H54 (cell line): ENCODE results near the gene HSD17B1.
"Not testable (repeated sequence)": the region's sequence is repeated elsewhere in the genome, so short reads cannot be mapped to it uniquely, and the experiment has no call there.

ENCODE experiments used
- DNase-seq: peaks from one replicate; pipeline ENCODE4 v3.0.0; 2011; ENCODE audit warnings: low spot score, mixed read lengths; ENCODE audit not compliant: insufficient read length
- FAIRE-seq: peaks from 3 replicates; lab custom pipeline; 2011; peaks lifted over from hg19 to GRCh38; lab: Jason Lieb, UNC
- POLR2A ChIP-seq: IDR thresholded peaks from 2 replicates; pipeline ENCODE4 v1.6.1; 2011; ENCODE audit warnings: low read depth, mild to moderate bottlenecking, low read length

HSD17B1 gene

DNA sequence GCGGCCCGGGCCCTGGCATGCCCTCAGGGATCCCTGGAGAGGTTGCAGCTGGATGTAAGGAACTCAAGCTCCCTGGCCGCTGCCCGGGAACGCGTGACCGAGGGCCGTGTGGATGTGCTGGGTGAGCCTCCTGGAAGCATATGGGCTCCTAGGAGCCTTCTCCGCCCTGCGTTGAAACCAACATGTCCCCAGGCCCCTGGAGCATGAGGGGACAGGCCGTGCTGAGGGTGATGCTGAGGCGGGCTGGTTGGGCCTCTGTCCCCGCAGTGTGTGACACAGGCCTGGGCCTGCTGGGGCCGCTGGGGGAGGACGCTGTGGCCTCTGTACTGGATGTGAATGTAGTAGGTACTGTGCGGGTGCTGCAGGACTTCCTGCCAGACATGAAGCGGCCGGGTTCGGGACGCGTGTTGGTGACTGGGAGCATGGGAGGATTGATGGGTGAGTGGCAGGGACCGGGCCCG lies 5.7 kb upstream of the HSD17B1 start:
- FAIRE-seq, result no peak
- TF ChIP-seq POLR2A, result no peak
- DNase-seq, result no peak

DNA sequence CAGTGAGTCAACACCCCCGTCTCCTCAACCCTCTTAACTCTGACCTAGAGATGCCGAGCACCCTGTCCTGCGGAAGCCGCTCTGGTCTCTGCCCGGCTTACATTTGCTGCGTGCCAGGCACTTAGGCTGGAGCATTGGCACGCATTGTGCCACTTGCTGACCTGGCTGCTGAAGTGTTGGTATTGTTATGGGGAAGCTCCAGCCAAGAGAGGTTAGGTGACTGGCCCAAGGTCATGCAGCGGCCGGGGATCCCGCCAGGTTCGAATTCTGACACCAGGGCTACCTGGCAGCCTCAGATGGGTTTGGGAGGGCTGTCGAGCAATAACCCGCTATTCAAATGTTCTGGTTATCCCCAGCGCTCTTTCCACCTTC lies 5.0 kb upstream of the HSD17B1 start:
- DNase-seq, result no peak
- FAIRE-seq, result no peak
- TF ChIP-seq POLR2A, result no peak

DNA sequence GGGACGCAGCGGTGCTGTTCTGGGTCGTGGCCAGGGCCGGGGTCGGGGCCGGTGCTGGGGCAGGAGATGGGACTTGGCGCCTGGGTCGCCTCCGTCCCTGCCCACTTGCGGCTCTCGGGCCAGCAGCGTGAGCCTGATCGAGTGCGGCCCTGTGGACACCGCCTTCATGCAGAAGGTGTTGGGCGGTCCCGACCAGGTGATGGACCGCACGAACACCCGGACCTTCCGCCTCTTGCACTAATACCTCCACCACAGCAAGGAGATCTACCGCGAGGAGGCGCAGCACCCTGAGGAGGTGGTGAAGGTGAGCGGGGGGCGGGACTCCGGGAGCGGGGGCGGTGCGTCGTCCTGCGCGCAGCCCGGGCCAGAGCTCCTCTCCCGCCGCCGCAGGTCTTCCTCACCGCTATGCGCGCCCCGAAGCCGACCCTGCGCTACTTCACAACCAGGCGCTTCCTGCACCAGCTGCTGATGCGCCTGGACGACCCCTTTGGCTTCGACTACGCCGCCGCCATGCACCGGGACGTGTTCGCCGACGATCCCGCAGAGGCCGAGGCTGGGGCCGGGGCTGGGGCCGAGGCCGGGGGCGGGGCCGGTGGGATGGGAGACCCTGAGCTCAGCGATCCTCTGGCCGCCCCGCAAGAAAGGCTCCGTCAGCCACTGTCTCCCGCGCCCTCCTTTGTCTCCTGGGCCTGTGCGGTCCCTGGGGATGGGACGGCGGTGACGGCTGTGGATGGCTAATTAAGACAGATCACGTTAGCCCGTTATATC lies 4.5 kb upstream of the HSD17B1 start:
- DNase-seq (no peak), FAIRE-seq (no peak)
- TF ChIP-seq POLR2A, result no peak

GRCh38 chr17:42548993-42549755 lies 3.5 kb upstream of the HSD17B1 start:
- DNase-seq, result no peak
- TF ChIP-seq POLR2A, result no peak
- FAIRE-seq, result no peak

DNA sequence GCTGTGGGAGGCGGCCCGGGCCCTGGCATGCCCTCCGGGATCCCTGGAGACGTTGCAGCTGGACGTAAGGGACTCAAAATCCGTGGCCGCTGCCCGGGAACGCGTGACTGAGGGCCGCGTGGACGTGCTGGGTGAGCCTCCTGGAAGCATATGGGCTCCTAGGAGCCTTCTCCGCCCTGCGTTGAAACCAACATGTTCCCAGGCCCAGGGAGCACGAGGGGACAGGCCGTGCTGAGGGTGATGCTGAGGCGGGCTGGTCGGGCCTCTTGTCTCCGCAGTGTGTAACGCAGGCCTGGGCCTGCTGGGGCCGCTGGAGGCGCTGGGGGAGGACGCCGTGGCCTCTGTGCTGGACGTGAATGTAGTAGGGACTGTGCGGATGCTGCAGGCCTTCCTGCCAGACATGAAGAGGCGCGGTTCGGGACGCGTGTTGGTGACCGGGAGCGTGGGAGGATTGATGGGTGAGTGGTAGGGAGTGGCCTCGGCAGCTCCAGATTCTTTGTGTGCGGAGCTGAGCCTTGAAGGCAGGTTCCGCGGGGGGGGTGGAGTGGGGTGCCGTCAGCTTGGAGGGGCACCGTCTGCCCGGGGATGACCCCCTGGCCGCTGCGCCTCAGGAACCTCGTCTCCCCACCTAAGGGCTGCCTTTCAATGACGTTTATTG lies 567 bp downstream of the HSD17B1 start:
- DNase-seq (no peak), FAIRE-seq (no peak)
- no peak for TF ChIP-seq POLR2A

GRCh38 chr17:42553866-42554249 lies 1.1 kb downstream of the HSD17B1 start:
- TF ChIP-seq POLR2A, result no peak
- FAIRE-seq (no peak), DNase-seq (no peak)

DNA sequence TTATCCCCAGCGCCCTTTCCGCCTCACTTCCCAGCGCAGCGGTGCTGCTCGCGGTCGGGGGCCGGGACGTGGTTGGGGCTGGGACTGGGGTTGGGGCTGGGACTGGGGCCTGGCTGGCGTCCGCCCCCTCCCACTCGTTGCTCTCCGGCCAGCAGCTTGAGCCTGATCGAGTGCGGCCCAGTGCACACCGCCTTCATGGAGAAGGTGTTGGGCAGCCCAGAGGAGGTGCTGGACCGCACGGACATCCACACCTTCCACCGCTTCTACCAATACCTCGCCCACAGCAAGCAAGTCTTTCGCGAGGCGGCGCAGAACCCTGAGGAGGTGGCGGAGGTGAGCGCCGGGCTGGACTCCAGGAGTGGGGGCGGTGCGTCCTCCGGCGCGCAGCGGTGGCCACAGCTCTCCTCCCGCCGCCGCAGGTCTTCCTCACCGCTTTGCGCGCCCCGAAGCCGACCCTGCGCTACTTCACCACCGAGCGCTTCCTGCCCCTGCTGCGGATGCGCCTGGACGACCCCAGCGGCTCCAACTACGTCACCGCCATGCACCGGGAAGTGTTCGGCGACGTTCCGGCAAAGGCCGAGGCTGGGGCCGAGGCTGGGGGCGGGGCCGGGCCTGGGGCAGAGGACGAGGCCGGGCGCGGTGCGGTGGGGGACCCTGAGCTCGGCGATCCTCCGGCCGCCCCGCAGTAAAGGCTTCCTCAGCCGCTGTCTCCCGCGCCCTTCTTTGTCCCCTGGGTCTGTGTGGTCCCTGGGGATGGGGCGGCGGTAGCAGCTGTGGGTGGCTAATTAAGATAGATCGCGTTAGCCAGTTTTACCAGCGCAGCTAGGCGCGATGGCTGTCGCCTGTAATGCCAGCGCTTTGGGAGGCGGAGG lies 1.8 kb downstream of the HSD17B1 start:
- FAIRE-seq, result no peak
- TF ChIP-seq POLR2A, result peak; percentile 87
- DNase-seq, result peak; percentile 79

DNA sequence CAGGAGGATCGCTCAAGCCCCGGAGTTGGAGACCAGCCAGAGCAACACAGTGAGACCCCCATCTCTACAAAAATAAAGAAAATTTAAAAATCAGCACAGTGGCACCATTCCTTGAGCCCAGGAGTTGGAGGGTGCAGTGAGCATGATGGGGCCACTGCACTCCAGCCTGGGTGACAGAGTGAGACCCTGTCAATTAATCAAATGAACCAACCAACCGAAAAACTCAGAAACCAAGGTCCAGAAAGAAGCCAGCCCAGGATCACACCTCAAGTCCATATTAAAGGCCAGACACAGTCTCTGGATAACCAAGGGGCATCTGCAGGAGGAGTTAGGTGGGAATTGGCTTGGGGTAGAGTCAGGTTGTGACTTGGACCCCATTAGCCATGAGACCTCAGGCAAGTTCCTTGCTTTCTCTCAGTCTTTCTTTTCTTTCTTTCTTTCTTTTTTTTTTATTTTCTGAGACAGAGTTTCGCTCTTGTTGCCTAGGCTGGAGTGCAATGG lies 2.4 kb downstream of the HSD17B1 start:
- FAIRE-seq, result no peak

DNA sequence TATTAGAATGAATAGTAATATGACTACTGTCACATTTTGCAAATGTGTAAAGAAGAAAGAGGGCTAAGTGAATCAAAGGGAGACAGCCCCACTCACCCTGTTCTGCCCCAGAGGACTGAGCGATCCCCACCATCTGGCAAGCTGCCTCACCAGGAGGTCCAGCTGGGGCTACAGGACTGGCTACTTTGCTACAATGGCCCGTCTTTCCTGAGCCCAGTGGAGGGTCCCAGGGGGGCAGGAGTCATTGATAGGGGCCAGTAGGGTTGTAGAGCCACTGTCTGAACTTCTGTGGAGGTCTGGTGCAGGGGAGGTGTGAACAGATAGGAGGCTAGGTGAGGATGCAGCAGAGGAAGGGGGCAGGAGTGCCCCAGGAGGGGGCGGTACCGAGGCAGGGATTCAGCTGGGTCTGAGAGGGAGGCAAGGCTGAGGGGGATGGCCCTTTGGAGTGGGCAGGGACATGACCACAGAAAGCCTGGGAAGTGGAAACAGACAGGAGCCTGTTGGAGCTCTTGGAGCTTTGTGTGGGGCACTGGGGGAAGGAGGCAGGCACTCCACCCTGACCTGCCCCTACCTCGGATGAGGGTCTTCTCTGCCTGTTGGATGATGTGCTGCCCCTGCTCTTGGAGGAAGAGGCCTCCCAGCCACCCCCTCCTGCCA lies 3.4 kb downstream of the HSD17B1 start:
- DNase-seq, FAIRE-seq: not testable (repeated sequence)

More for the DNA sequence above, 2.4 kb downstream of the HSD17B1 start:
- no peak for TF ChIP-seq POLR2A
- DNase-seq, result no peak

DNA sequence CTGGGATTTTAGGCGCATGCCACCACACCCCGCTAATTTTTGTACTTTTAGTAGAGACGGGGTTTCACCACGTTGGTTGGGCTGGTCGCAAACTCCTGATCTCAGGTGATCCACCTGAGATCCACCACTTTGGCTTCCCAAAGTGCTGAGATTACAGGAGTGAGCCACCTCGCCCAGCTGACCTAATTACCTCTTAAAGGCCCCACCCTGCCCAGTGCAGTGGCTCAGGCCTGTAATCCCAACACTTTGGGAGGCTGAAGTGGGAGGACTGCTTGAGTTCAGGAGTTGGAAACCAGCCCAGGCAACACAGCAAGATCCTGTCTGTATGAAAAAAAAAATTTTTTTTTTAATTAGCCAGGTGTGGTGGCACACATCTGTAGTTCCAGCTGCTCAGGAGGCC lies 6.4 kb downstream of the HSD17B1 start:
- FAIRE-seq (no peak), DNase-seq (no peak)
- TF ChIP-seq POLR2A, result no peak

DNA sequence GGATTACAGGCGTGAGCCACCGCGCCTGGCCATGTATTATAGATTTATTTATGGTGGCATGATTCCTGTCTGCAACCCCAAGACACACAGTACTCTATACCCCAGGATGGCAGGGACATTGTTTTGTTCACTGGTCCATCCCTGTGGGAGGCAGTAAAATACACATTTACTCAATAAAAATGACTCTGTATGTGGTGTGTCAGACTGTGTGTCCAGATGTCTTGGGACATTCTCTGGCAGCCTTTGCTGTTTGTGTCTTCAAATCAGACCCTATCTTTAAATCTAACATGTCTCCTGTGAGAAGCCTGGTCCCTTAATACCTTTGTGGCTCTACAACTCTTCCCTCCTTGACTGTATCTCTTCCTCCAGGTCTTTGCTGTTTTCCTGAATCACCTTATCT lies 7.5 kb downstream of the HSD17B1 start:
- TF ChIP-seq POLR2A, result no peak
- no peak for FAIRE-seq
- no peak for DNase-seq

- DNase-seq (peak; percentile 97), FAIRE-seq (no peak)
- peak; percentile 67 for TF ChIP-seq POLR2A
Measured at GRCh38 chr17:42561897-42562387, 9.2 kb downstream of the HSD17B1 start, which contains the start of gene COASY. TSS of gene COASY (plus strand) at chr17:42562148. CDS start at chr17:42562623, 475 bp downstream.
